Measurements from ENCODE around the gene SRRM2.

SRRM2 gene

DNA sequence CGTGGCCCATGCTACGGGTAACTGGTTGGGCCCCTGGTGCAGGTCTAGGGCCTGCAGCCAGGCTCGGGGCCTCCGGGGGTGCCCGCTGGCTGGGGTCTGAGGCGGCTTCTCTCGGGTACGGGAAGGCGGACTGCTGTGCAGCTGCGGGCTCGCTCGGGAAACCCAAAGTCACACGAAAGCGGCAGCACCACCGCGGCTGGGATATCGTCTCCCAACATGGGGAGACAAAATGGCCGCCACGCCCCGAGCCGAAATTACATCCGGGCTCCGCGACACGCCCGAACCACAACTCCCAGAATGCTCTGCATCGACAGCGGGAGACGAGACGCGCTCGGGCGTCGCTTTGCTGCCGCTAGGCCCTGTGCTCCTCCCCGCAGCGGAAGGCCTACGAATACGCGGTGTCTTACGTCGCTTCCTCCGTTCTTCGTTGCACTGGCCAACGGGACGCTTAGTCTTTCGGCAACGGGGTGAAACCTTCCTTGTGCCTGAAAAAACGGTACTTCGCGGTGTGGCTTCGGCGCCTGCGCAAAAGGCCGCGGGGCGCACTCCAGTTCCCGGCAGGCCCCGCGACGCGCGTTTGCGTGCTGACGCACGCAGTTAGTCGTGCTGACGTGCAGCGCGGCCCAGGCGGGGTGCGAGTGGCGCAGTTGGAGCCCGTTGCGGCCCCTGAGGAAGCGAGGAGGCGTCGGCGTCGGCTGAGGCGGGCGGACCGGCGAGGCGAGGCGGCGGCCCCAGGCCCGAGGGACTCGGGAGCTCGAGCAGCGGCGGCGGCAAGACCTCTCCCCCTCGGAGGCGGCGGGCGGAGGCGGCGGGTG, at the start of gene SRRM2:
Gene SRRM2, plus strand, starts transcription at position 604 of the 815 bp plus-strand sequence. CDS start 3,727 bp downstream, outside the sequence.
- DNase-seq (ENCODE audit: low read depth): peak; percentile 94

DNA sequence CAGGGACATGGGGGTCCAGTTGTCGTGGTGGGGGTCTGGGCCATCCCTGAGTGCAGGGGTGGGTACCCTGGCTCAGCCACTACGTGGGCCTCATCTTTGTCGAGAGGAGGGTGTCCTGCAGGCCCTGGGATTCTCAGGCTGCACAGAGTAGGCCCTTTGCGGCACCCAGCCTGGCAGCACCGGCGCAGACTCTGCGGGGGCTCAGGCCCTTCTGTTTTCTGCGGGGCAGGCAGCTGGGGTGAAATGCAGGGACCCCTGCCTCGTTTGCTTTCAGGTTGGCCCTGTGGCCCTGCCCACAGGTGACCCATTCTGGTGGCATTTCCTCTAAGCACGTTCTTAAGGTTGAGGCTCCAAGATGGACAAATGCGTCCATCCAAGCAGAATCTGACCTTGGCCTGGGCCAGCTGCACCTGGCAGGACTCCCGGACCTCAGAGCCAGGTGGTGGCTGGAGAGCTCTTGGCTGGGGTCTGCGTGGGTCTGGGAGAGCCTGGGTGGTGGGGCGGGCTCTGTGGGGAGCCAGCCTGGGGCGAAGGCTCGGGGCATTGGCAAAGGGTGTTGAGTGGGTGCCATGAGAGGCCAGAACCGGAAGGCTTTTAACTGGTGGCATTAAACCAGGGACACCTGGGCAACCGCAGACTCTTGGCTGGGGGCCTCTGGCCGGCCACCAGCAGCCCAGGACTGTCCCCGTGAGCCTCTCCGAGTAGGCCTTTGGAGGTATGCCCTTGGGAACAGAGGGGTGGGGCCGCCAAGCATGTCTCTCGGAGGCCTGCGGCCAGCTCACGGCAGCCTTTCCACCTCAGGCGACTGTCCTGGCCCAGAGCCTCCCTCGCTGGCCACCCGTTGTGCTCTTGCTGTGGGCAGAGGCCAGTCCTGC, 49.3 kb upstream of the SRRM2 start:
- no peak for DNase-seq (ENCODE audit: low read depth)

DNA sequence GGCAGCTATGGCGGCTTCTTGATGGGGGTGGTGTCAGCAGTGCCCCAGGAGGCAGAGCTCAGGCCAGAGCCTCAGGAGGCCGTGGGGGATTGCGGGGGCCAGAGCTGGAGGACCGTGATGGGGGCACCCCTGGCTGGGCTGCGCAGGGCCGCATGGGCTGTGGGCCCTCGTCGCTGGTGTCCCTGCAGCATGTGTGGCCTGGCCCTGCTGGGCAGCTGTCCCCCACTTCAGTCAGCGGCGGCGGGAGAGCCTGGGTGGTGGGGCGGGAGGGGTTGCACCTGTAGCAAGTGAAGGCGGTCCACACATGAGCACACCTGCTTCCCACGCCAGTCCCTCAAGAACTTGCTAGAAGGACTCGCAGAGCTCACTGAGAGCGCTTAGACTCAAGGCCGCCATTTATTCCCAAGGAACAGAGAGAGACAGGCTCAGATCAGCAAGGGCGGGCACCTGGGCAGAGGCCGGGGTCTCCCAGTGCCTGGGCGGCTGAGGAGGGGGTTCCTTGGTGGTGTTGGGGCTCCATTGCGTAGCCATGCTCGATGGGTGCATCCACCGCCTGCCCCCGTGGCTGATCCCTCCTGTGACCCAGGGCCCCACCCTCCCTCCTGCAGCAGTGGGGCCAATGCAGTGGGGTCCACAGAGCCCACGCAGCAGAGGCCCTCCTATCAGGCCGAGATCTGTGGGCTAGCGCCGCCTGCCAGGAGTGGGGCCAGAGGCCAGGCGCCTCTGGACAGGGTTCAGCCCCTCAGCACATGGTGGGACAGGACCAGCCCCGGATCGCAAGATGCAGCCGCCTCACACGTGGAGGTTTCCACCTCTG, 48.1 kb upstream of the SRRM2 start:
- no peak for DNase-seq (ENCODE audit: low read depth)

DNA sequence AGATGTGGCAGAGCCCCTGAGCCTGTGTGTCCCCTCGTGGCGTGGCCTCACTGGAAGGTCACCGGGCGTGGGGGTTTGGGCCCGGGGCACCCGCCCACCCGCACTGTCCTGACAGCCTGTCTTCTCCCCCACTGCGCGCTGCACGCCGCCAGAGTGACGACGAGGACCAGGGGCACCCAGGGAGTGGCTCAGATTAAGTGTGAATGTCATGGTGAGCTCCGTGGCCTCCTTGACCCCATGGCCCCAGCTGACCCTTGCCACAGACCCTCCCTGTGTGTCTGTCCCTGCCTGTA, 47.5 kb upstream of the SRRM2 start:
- DNase-seq (ENCODE audit: low read depth): no peak

DNA sequence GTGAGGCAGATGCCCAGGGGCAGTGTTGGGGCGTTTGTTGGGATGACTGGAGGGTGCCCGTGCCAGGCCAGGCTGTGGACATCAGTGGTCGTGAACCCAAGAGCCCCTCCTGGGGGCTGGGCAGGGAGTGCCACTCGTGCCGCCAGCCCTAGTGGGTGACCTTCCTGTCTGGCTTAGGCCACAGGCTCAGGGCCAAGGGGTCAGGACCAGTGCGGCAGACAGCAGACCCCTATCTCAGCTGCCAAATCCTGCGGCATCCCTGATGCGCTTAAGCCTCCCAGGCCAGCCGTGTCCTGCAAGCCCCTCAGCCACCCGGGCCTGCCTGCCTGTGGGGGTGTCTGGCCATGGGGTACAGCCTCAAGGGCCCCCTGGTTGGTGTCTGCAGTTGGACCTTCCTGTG, 47.1 kb upstream of the SRRM2 start:
- DNase-seq (ENCODE audit: low read depth): no peak

DNA sequence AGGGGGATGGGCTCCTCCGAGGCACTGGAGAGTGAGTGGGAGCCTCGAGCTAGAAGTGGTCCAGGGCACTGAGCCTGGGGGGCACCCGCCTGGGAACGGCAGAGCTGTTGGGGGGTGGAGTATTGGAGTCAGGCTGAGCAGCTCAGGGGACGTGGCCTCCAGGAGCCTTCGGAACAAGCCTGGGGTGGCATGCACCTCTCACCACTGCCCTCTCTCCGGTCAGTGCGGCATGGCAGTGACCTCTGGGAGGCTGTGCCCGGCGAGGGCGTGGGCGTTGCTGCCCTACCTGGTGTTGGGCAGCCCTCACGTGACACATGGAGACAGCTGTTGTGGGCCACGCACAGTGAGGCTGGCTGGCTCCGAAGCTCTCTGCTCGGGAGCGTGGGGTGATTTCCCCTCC, 46.4 kb upstream of the SRRM2 start:
- no peak for DNase-seq (ENCODE audit: low read depth)

DNA sequence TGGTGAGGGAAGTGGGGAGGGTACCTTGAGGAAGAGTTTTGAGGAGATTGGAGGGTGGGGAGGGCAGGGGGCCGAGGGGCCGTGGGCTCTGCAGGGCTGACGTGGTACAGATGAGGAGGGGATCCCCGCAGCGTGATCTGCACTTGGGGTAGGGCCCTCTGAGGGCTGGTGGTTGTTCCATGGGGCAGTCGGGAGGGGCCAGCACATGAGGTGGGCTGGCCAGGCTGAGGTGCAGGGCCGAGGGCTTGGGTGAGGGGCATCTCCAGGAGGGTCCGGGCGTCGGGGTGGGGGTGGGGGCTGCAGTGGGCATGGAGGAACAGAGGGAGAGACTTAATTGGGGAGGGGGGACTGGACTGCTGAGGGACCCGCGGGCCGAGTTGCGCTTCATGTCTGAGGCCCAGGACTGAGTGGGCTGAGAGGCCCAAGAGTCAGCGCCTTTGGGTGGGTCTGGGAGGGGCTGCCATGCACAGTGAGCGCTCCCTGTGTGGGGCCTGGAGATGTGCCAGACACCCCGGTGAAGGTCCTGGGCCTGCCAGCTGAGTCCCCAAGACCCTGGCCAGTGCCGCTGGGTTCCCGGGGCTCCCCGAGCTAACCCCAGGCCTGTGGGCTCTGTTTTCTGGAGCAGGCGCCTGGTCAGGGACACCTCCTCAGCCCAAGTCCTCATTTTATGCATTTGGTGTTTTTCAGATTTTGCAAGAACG, 45.7 kb upstream of the SRRM2 start:
- DNase-seq (ENCODE audit: low read depth): no peak

DNA sequence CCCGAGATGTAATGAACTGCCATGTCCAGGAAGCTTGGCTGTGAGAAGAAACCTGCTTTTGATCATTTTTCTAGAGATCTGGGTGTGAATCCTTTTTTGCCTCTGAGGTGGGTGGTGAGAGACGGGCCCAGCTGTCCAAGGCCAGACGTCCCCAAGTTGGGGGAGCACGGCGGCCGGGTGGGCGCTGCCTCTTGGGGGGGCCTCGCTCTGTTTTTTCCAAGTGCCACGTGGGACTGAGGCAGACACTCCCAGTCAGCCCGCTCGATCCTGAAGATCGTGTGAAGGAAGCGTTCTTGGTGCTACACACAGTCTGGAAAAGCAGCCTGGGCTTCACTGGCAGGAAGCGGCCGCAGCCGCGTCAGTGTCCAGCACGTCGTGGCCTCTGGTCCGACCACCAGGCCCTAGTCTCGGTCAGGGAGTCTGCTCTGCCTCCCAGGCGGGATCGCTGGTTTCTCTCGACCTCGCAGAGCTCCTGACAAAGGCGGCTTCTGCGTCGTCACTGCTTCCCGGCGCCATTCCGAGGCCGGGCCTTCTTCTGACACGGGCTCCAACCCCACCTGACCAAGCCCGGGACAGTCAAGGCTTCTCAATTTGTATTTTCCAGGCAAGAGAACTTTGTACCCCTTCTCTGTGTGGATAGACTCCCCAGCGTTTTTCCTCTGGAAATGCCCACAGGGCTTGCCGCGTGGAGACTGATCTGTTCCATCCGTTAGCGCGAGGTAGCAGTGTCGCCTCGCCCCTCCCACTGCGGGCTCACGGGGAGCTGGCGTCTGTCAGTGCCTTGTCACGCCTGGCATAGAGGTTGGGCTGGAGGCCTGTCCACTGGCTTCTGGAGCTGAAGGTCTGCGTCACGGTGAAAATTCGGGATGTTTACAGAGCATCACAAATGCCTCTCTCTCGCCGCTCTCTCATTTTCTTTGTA, 44.8 kb upstream of the SRRM2 start:
- DNase-seq (ENCODE audit: low read depth): no peak

DNA sequence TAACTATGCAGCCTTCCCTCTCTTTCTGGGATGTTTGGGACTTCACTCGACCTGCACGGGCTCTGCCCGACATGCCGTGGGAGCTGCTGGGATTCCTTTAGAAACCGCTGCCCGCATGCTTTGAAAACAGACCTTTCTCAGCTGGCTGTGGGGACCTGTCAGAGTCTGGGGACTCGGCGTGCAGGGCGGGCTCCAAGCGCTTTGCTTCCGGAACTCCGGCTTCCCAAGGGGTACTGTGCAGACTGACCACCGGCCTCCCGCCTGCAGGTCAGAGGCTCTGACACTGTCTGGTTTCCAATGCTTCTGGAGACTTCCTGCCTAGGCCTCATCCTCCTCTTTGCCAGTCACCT, 44.2 kb upstream of the SRRM2 start:
- DNase-seq (ENCODE audit: low read depth): no peak

DNA sequence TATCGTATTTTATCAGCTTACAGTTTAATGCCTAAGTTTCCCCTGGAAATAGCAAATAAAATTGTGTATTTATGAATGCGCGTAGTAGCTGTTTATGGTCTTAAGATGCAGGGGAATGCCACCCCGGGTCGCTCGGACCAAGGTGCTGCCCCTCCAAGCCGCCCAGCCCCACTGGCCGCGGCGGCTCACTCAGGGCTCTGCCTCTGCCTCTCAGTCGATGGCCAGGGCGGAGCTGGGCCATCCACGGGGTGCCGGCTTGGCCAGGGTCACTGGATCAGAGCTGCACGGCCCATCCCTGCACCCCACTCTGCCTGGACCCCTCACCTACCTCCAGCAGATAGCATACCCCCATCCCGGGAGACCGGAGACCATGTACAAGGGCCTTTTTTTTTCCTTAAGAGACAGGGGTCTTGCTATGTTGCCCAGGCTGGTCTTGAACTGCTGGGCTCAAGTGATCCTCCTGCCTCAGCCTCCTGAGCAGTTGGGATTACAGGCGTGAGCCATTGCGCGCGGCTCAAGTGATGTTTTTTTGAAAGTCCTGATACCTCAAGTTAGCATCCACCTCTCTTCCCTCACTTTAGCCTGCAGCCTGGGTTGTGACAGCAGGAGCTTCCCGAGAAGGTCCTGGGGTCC, 43.4 kb upstream of the SRRM2 start:
- no peak for DNase-seq (ENCODE audit: low read depth)

DNA sequence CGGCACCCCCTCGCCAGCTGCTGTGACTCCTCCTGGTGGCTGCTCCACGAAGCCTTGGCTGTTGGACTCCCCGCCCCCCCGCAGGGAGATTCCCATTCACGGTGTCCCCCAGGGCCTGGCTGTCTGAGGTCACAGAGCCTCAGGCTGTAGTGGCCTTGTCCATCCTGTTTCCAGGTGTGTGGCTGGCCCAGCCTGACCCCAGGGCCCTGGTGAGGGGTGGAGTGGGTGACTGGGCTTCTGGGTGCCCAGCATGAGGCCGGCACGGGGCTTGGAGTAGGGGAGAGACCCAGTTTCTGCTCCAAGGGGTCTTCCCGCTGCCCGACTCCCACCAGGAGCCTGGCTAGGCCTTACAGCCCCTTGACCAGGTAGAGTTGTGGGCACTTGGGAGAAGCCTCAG, 42.9 kb upstream of the SRRM2 start:
- DNase-seq (ENCODE audit: low read depth): no peak

DNA sequence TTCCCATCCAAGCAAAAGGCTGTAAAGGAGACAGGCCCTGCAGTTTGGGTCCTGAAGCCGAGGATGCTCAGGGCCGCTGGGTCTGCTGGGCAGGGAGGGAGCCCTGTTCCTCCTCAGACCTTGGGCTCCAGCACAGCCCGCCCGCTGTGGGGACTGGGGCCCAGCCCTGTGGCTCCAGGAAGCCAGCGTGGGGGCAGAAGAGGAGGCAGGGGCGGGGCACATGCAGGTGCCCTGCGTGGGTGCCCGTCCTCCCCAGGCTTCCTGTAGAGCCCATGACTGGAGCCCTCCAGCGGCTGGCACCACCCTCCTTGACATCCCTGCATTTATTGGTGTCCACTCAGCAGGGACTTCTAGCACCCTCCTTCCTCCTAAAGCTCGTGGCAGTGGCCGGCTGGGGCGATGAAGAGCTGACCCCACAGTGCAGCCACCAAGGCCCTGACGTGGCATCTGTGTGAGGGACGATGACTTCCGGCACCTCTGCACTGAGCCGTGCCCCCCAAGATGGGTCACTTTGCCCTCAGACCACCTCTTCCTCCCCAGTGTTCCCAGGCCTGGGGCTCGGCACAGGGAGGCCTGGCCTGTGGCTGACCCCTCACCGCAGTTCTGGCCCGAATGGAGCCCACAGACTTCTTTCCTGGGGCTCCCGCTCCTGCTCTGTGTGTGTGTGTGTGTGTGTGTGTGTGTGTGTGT, 42.3 kb upstream of the SRRM2 start:
- DNase-seq (ENCODE audit: low read depth): no peak

DNA sequence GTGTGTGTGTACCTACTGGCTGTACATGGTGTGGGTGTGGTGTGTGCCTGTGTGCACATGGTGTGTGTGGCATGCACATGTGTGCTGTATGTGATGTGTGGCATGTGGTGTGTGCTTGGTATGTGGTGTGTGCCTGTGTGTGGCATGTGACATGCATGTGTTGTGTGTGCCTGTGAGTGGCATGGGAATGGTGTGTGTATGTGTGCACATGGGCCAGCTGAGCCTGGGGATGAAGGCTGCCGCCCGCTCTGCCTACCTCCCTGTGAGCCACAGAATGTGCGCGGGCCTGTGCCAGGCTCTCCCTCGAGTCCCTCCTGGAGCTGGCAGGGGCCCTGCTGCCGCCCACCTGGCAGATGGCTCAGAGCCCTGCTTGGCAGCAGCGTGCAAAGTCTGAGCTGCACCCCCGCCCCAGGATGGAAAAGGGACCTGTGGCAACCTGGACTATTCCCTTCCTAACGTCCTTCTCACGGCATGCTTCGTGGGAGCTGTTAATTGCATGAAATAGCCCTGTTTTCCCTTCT, 41.7 kb upstream of the SRRM2 start:
- no peak for DNase-seq (ENCODE audit: low read depth)

DNA sequence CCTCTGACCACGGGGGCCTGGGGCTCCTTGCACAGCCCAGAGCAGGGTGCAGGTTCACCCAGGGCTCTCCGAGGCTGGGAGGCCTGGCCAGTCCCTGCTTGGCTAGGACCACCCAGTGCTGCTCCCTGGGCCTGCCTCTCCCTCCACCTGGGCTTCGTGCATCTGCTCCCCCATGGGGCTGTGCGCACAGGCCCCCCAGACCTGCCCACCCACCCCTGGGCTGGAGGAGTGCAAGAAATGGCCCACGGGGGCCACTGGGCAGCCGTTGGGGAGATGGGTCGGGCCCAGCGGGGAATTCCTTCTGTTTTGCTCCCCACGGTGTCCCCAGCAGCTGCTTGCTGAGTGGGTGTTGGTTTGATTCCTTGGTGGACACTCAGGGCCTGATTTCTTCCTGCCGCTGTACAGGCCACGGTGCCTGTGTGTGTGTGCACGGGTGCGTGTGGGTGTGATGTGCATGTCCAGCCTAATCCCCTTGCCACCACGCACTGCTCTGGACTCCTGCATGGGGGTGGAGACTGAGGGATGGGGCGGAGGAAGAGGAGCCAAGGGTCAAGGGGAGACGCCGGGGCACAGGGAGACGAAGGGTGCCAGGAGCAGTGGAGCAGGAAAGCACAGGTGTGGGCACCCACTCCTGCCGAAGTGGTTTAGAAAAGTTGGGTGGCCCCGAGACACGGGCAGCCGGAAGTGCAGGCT, 40.9 kb upstream of the SRRM2 start:
- no peak for DNase-seq (ENCODE audit: low read depth)

DNA sequence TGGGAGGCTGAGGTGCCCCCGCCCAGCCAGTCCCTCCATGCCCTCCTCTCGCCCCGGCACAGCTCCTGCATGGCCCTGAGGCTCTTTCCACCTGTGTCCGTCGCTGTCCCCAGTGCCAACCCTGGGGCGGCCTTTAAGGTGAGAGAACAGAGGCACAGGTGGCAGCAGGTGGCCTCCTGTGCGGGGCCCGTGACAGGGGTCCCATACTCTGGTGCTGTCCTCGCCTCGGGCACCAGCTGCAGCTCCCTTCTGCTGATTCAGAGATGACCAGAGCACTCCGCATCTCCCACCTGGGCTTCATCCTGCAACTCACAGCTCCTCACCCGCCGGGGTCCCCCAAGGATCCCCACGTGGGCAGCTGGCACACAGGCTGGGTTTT, 40.4 kb upstream of the SRRM2 start:
- no peak for DNase-seq (ENCODE audit: low read depth)

DNA sequence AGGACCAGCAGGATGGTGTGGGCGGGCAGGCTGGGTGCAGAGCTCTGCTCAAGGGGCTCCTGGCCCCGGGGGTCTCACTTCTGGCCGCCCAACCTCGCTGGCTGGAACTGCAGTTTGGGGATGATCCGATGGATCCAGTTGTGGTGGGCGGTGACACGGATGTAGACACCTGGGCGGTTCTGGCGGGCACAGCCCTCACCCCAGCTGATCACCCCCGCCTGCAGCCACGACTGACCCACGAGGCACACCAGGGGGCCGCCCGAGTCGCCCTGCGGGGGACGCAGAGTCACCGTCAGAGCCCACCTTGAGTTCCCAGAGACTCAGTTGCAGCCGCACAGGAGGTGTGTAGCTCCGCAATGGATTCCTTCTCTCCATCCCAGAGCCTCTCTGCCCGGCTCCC, 39.9 kb upstream of the SRRM2 start:
- DNase-seq (ENCODE audit: low read depth): no peak

DNA sequence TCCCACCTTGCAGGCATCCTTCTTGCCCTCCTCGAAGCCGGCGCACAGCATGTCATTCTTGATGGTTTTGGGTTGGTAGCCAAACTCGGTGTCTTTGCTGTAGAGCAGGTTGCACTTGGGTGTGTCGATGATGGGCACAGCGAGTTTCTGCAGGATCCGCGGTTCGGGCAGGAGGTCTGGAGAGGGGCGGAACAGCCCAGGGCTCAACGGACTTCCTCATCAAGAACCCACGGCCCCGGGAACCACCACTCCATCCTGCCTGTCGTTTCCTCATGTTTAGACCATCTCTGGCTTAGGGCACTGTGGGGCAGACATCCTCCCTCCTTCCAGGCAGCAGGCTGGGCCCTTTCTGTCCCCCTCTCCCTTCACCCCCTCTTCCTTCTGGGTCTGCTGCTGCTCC, 38.9 kb upstream of the SRRM2 start:
- no peak for DNase-seq (ENCODE audit: low read depth)

DNA sequence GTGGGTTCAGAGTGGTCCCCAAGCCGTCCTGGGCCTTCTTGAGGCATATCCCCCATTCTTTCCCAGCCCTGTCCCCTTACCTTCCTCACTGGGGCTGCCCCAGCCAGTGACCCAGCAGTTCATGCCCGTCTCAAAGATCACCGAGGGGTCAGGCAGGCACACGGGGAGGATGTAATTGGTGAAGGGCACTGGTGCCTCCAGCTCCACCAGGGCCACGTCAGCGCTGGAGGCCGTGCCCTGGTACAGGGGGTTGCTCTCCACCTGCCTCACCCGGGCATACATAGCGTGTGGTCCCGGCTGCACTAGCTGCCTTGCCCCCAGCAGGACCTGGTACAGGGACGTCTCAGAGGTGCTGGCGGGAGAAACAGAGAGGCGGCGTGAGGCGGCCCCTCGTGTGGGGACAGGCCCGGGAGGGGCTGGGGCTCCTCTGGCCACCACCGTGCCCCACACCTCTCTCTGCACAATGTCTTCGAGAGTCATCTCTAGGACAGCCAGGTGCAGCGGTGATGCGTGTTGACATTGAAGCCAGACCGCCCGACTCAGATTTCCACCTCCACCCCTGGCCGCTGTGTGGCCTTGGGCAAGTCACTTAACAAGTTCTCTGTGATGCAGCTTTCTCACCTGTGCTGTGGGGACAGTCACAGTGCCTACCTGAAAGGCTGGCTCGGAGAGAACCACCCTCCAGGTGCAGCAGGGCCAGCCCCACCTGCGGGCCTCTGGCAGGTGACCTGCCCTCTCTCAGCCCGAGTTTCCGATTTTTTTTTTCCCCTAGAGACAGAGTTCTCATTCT, 38.3 kb upstream of the SRRM2 start:
- no peak for DNase-seq (ENCODE audit: low read depth)

Data from ELR (cell line).